Keratinocyte (primary cell): Measurements from ENCODE around the gene FAM161B.

Experiments used
- CTCF ChIP-seq, 3 experiments: IDR thresholded peaks in 1 of 3; conservative IDR thresholded peaks in 1 of 3; optimal IDR thresholded peaks in 1 of 3; 2 replicates in 2 of 3; 3 replicates in 1 of 3; pipeline versions ENCODE3 to v1.5.1; 2011; ENCODE audit warnings: low read length in 3 of 3, mild to moderate bottlenecking in 3 of 3, moderate library complexity in 2 of 3, control low read depth in 1 of 3, inconsistent platforms in 1 of 3; ENCODE audit not compliant: insufficient read depth in 2 of 3; ENCODE audit errors: extremely low read depth in 1 of 3
- EZH2 ChIP-seq: IDR thresholded peaks from one replicate; pipeline ENCODE4 v1.6.1; 2012; ENCODE audit warnings: inconsistent platforms, mild to moderate bottlenecking, low read length, moderate library complexity

DNA sequence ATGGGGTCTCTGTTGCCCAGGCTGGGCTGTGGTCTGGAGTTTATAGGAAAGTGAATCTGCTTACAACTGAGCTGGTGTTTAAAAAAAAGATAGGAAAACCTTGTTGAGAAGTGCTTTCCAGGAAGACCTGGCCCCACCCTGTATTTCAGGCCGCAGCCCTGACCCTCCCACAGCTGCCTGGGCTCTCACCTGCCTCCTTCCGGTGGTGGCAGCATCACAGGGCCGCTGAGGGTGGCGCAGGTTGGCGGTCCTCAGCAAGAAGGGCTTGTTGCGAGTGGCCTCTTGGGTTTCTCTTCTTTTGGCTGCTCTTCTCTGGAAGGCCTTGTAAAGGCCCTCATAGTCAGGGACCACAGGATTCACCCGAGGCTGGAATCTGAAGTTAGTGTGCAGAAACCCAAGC, 7.7 kb downstream of the FAM161B start:
- TF ChIP-seq CTCF (optimal IDR thresholded peaks at IDR 0.05 in 1 of 3, IDR thresholded peaks at IDR 0.05 in 1 of 3, conservative IDR thresholded peaks at IDR 0.05 in 1 of 3; ENCODE audit: extremely low read depth in 1 of 3, insufficient read depth in 2 of 3, low read length in 3 of 3) = no peak
- TF ChIP-seq EZH2 = no peak
